H9 (cell line): Measurements from ENCODE around the gene SEMA3F. TPM values are rescaled to one million over a fixed set of nuclear protein-coding genes. Genes with fewer than 3 reads are reported as not detected.

Source experiments
- DNase-seq: peaks from one replicate; pipeline ENCODE4 v3.0.0-alpha.2; 2017
- H2AFZ ChIP-seq: one replicate; pipeline ENCODE4 v1.6.1; 2013; ENCODE audit warnings: mild to moderate bottlenecking, low read length, control low read depth, moderate library complexity
- H2AK5ac ChIP-seq: 2 replicates; pipeline ENCODE4 v1.6.1; 2013; ENCODE audit warnings: low read length, control low read depth, mixed read lengths; ENCODE audit not compliant: insufficient read length
- H2BK120ac ChIP-seq: one replicate; pipeline ENCODE4 v1.6.1; 2013; ENCODE audit warnings: low read depth, mild to moderate bottlenecking, low read length, control low read depth, inconsistent platforms; ENCODE audit not compliant: poor library complexity, severe bottlenecking
- H2BK12ac ChIP-seq: 2 replicates; pipeline ENCODE4 v1.6.1; 2013; ENCODE audit warnings: low read length, control low read depth, mixed read lengths, low read depth; ENCODE audit not compliant: insufficient read length
- H2BK15ac ChIP-seq: 2 replicates; pipeline ENCODE4 v1.6.1; 2013; ENCODE audit warnings: low read depth, low read length, control low read depth
- H2BK20ac ChIP-seq: one replicate; pipeline ENCODE4 v1.6.1; 2013; ENCODE audit warnings: low read depth, mild to moderate bottlenecking, low read length, control low read depth, inconsistent platforms; ENCODE audit not compliant: poor library complexity, severe bottlenecking
- H2BK5ac ChIP-seq: 2 replicates; pipeline ENCODE4 v1.6.1; 2013; ENCODE audit warnings: low read length, control low read depth, mixed read lengths; ENCODE audit not compliant: insufficient read length
- H3K14ac ChIP-seq: 2 replicates; pipeline ENCODE4 v1.6.1; 2013; ENCODE audit warnings: low read length, control low read depth; ENCODE audit not compliant: insufficient read depth
- H3K18ac ChIP-seq: 2 replicates; pipeline ENCODE4 v1.6.1; 2013; ENCODE audit warnings: low read depth, mild to moderate bottlenecking, mixed read lengths, low read length, control low read depth; ENCODE audit not compliant: insufficient read length
- H3K23ac ChIP-seq: 2 replicates; pipeline ENCODE4 v1.6.1; 2013; ENCODE audit warnings: low read length, control low read depth, mixed read lengths, low read depth; ENCODE audit not compliant: insufficient read length
- H3K23me2 ChIP-seq: 2 replicates; pipeline ENCODE4 v1.6.1; 2013; ENCODE audit warnings: low read depth, mild to moderate bottlenecking, mixed read lengths, low read length, control low read depth; ENCODE audit not compliant: insufficient read length, poor library complexity, severe bottlenecking
- H3K27ac ChIP-seq: 2 replicates; pipeline ENCODE4 v1.5.1; 2013; ENCODE audit warnings: low read length, control low read depth, mixed read lengths, low read depth; ENCODE audit not compliant: insufficient read length
- H3K27me3 ChIP-seq: 2 replicates; pipeline ENCODE4 v1.6.1; 2013; ENCODE audit warnings: low read length, control low read depth, inconsistent platforms; ENCODE audit not compliant: insufficient read depth
- H3K4ac ChIP-seq: 2 replicates; pipeline ENCODE4 v1.6.1; 2013; ENCODE audit warnings: low read depth, mild to moderate bottlenecking, control low read depth, inconsistent platforms, low read length, moderate library complexity
- H3K4me1 ChIP-seq: 2 replicates; pipeline ENCODE4 v1.6.1; 2013; ENCODE audit warnings: low read length, control low read depth, inconsistent platforms; ENCODE audit not compliant: insufficient read depth
- H3K4me2 ChIP-seq: 2 replicates; pipeline ENCODE4 v1.6.1; 2013; ENCODE audit warnings: low read length, control low read depth, mixed read lengths; ENCODE audit not compliant: insufficient read length, insufficient read depth
- H3K56ac ChIP-seq: 2 replicates; pipeline ENCODE4 v1.6.1; 2013; ENCODE audit warnings: low read depth, mild to moderate bottlenecking, mixed read lengths, low read length, control low read depth; ENCODE audit not compliant: insufficient read length
- H3K79me1 ChIP-seq: 2 replicates; pipeline ENCODE4 v1.6.1; 2013; ENCODE audit warnings: low read depth, mild to moderate bottlenecking, moderate library complexity, low read length, control low read depth, inconsistent platforms; ENCODE audit not compliant: insufficient read depth, poor library complexity, severe bottlenecking
- H3K79me2 ChIP-seq: 2 replicates; pipeline ENCODE4 v1.6.1; 2013; ENCODE audit warnings: low read length, control low read depth, inconsistent platforms; ENCODE audit not compliant: insufficient read depth
- H3K9ac ChIP-seq: 2 replicates; pipeline ENCODE4 v1.6.1; 2013; ENCODE audit warnings: low read length, control low read depth, mixed read lengths; ENCODE audit not compliant: insufficient read length; ENCODE audit errors: extremely low read depth
- H3K9me3 ChIP-seq: one replicate; pipeline ENCODE4 v1.6.1; 2013; ENCODE audit warnings: low read depth, low read length, inconsistent platforms; ENCODE audit not compliant: control insufficient read depth
- H3T11ph ChIP-seq: one replicate; pipeline ENCODE4 v1.6.1; 2013; ENCODE audit warnings: mild to moderate bottlenecking, low read length, control low read depth, inconsistent platforms
- H4K20me1 ChIP-seq: one replicate; pipeline ENCODE4 v1.6.1; 2013; ENCODE audit not compliant: control insufficient read depth, insufficient read length, insufficient read depth
- H4K5ac ChIP-seq: 2 replicates; pipeline ENCODE4 v1.6.1; 2013; ENCODE audit warnings: low read depth, mild to moderate bottlenecking, mixed read lengths, low read length, control low read depth; ENCODE audit not compliant: insufficient read length
- H4K8ac ChIP-seq: replicated peaks from 2 replicates; pipeline ENCODE4 v1.6.1; 2013; ENCODE audit warnings: low read length, control low read depth, mixed read lengths, low read depth; ENCODE audit not compliant: insufficient read length
- H4K91ac ChIP-seq: 2 replicates; pipeline ENCODE4 v1.6.1; 2013; ENCODE audit warnings: low read depth, mild to moderate bottlenecking, moderate library complexity, mixed read lengths, low read length, control low read depth; ENCODE audit not compliant: insufficient read length
- H3K27ac Mint-ChIP-seq, 3 experiments: 2 replicates in 2 of 3; 3 replicates in 1 of 3; pipeline ENCODE4 v1.8.0; 2020 to 2021; ENCODE audit warnings: mixed read lengths in 3 of 3, mild to moderate bottlenecking in 1 of 3, moderate library complexity in 1 of 3
- H3K27me3 Mint-ChIP-seq: 2 replicates; pipeline ENCODE4 v1.8.0; 2021; ENCODE audit warnings: low read depth, mild to moderate bottlenecking, moderate library complexity, mixed read lengths
- H3K36me3 Mint-ChIP-seq, 3 experiments: 2 replicates in 2 of 3; 3 replicates in 1 of 3; pipeline ENCODE4 v1.8.0; 2020 to 2021; ENCODE audit warnings: low read depth in 3 of 3, mixed read lengths in 3 of 3; ENCODE audit not compliant: insufficient read depth in 1 of 3
- H3K4me1 Mint-ChIP-seq, 2 experiments: 2 replicates each; pipeline ENCODE4 v1.8.0; 2020; ENCODE audit warnings: mixed read lengths in 2 of 2
- H3K4me3 Mint-ChIP-seq, 2 experiments: 2 replicates in 1 of 2; 3 replicates in 1 of 2; pipeline ENCODE4 v1.8.0; 2020 to 2021; ENCODE audit warnings: mild to moderate bottlenecking in 2 of 2, mixed read lengths in 2 of 2, moderate library complexity in 1 of 2
- H3K9me3 Mint-ChIP-seq, 2 experiments: 2 replicates in 1 of 2; 3 replicates in 1 of 2; pipeline ENCODE4 v1.8.0; 2020; ENCODE audit warnings: mild to moderate bottlenecking in 2 of 2, mixed read lengths in 2 of 2, moderate library complexity in 1 of 2
- CTCF ChIP-seq: fragments of 200-600 bp; sonication (generic); conservative IDR thresholded peaks from 3 replicates; pipeline ENCODE4 v1.8.0; 2021; ENCODE audit warnings: antibody characterized with exemption, mild to moderate bottlenecking
- WGBS: extraction: QIAGEN DNeasy Blood & Tissue Kit; methylation state at CpG from one replicate; pipeline ENCODE4 v1.1.7; 2013; ENCODE audit warnings: missing lambda C conversion rate, low lambda C conversion rate, mixed read lengths; ENCODE audit not compliant: insufficient read length; ENCODE audit errors: extremely low coverage; 5-methylcytosine and 5-hydroxymethylcytosine counted together
- total RNA-seq: library from RNA; stranded (reverse); gene quantifications from 2 replicates; pipeline ENCODE4 v1.2.1, GENCODE V29; 2021

Gene SEMA3F
- total RNA-seq, 1 experiment from 2014 or later: 14.3 TPM

DNA sequence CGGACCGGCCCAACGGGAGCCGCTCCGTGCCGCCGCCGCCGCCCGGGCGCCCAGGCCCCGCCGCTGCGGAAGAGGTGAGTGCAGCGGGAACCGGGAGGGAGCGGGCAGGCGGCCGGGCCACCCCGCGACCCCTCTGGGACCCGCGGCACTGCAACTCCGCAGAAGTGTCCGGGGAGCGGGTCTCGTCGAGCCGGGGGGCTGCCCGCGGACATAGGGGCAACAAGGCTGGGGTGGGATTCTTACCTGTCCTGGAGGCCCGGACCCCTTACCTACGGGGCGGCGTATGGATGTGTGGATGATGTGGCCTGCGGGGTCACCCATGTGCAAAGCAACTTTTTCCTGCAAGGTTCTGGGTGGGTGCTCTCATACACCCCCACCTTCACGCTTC, 361 bp downstream of the SEMA3F start:
- H2AK5ac ChIP-seq: no peak overlapping the region
- no peak overlapping the region for H4K5ac ChIP-seq
- no peak overlapping the region for H2BK15ac ChIP-seq
- H3K36me3 Mint-ChIP-seq: peaks cover 7 to 14% (median 8%) of the 10 kb centered on the region in 3 experiments; a peak in 6 of 7 replicates
- no peak overlapping the region for H4K91ac ChIP-seq
- peaks cover 25% of the 10 kb centered on the region for H3K27me3 Mint-ChIP-seq
- peaks cover 2% of the 10 kb centered on the region for H3K4me1 ChIP-seq
- H2BK5ac ChIP-seq: no peak overlapping the region
- H3K4me3 Mint-ChIP-seq: peak overlapping the region; percentile 85 to 97
- no peak overlapping the region for H2BK120ac ChIP-seq
- no peaks in the 10 kb centered on the region for H3K9me3 ChIP-seq
- no peak overlapping the region for H3K27ac ChIP-seq
- no CpG with 5 or more reads among the region's 37 CpGs for WGBS
- H3K23me2 ChIP-seq: peaks cover 15% of the 10 kb centered on the region
- no peak overlapping the region for H2AFZ ChIP-seq
- H3K4ac ChIP-seq: no peak overlapping the region
- no peak overlapping the region for H3T11ph ChIP-seq
- no peak overlapping the region for H3K56ac ChIP-seq
- no peak overlapping the region for H2BK12ac ChIP-seq
- no peak for DNase-seq
- no peak overlapping the region for H2BK20ac ChIP-seq
- H3K4me1 Mint-ChIP-seq: peaks cover 51 to 67% of the 10 kb centered on the region in 2 experiments
- H3K27ac Mint-ChIP-seq: no peak overlapping the region
- H4K20me1 ChIP-seq: no peaks in the 10 kb centered on the region
- H3K79me2 ChIP-seq: no peaks in the 10 kb centered on the region
- H3K79me1 ChIP-seq: peaks cover 2% of the 10 kb centered on the region
- H3K14ac ChIP-seq: no peak overlapping the region
- no peak overlapping the region for H3K9ac ChIP-seq
- peak overlapping the region; percentile 48 for H3K4me2 ChIP-seq
- peaks cover 7% of the 10 kb centered on the region; the same call in 1 of the 2 replicates for H3K27me3 ChIP-seq
- no peak overlapping the region for H3K18ac ChIP-seq
- H3K23ac ChIP-seq: no peak overlapping the region
- no peak overlapping the region for H4K8ac ChIP-seq
- H3K9me3 Mint-ChIP-seq: no peaks in the 10 kb centered on the region
- no peak for TF ChIP-seq CTCF
